ENCODE measurements around the gene ZNF783. TPM values are rescaled to one million over a fixed set of nuclear protein-coding genes. Genes with fewer than 3 reads are reported as not detected.

ZNF783 gene
- total RNA-seq, 2 donors from 2014 or later, result 10.7 to 20.7 TPM

DNA sequence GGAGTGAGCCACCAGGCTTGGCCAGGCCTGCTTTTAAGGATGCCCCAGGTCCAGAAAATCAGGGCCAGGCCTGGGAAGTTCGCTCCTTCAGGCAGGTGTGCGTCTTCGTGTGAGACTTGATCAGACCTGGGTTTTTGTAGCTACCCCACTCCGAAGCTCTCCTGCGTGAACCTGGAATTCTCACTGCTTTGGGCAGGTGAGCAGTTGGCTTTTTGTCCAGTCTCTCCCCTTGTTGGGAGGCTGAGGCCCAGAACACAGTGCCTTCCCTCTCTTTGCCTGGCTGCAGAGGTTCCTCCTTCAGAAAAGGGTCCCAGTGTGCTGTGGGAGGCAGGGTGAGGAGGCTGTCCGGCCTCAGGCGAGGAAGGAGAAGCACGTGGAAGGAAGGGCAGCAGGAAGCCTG is 27.3 kb downstream of the ZNF783 start:
- no peak overlapping the region for H3K27ac ChIP-seq
- no peaks in the 10 kb centered on the region for H3K4me1 ChIP-seq (replicated peaks)
- no peak for TF ChIP-seq POLR2A (IDR thresholded peaks at IDR 0.05)
- no peak for TF ChIP-seq POLR2AphosphoS5 (IDR thresholded peaks at IDR 0.05)
- TF ChIP-seq, protein P1, sequence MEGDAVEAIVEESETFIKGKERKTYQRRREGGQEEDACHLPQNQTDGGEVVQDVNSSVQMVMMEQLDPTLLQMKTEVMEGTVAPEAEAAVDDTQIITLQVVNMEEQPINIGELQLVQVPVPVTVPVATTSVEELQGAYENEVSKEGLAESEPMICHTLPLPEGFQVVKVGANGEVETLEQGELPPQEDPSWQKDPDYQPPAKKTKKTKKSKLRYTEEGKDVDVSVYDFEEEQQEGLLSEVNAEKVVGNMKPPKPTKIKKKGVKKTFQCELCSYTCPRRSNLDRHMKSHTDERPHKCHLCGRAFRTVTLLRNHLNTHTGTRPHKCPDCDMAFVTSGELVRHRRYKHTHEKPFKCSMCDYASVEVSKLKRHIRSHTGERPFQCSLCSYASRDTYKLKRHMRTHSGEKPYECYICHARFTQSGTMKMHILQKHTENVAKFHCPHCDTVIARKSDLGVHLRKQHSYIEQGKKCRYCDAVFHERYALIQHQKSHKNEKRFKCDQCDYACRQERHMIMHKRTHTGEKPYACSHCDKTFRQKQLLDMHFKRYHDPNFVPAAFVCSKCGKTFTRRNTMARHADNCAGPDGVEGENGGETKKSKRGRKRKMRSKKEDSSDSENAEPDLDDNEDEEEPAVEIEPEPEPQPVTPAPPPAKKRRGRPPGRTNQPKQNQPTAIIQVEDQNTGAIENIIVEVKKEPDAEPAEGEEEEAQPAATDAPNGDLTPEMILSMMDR (IDR thresholded peaks at IDR 0.05), result no peak
- no peaks in the 10 kb centered on the region for H3K9me3 ChIP-seq
- no peak for DNase-seq (ENCODE audit: low spot score)
- peaks cover 0 to 6% of the 10 kb centered on the region in 2 donors for H3K36me3 ChIP-seq
- intact Hi-C loops (cut with DNase I), result no loop called here
- H3K4me3 ChIP-seq, result no peak overlapping the region
- WGBS, result 93% methylated on average over 8 of the region's 8 CpGs
- no peaks in the 10 kb centered on the region for H3K27me3 ChIP-seq (replicated peaks; ENCODE audit: insufficient read depth)

DNA sequence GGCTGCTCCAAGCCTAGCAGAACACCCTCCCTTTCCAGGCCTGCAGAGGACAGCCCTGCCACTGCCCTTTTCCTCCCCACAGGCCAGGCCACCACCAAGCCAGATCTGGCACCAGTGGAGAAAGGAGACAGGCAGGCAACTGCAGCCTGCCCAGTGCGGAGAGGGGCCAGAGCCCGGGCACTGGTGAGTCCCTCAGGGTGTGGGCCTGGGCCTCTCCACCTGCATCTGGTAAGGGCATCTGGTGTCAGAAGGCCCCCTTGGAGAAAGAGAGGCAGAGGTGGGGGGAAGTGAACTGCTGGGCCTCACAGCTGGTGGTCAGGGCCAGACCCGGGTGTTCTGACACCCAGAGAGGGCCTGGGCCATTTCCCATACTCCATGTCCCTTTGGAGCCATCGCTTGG is 27.9 kb downstream of the ZNF783 start:
- Histone ChIP-seq H3K4me1 (replicated peaks) (no peaks in the 10 kb centered on the region), H3K27ac (no peak overlapping the region), H3K36me3 (peaks cover 0 to 11% of the 10 kb centered on the region in 2 donors), H3K27me3 (replicated peaks; ENCODE audit: insufficient read depth) (no peaks in the 10 kb centered on the region), H3K9me3 (no peaks in the 10 kb centered on the region), H3K4me3 (no peak overlapping the region)
- WGBS, result 95% methylated on average over 4 of the region's 4 CpGs
- no peak for DNase-seq (ENCODE audit: low spot score)
- intact Hi-C loops (cut with DNase I), result no loop called here
- TF ChIP-seq POLR2AphosphoS5 (IDR thresholded peaks at IDR 0.05) (no peak), POLR2A (IDR thresholded peaks at IDR 0.05) (no peak)
- TF ChIP-seq, protein P1 (IDR thresholded peaks at IDR 0.05), result no peak

DNA sequence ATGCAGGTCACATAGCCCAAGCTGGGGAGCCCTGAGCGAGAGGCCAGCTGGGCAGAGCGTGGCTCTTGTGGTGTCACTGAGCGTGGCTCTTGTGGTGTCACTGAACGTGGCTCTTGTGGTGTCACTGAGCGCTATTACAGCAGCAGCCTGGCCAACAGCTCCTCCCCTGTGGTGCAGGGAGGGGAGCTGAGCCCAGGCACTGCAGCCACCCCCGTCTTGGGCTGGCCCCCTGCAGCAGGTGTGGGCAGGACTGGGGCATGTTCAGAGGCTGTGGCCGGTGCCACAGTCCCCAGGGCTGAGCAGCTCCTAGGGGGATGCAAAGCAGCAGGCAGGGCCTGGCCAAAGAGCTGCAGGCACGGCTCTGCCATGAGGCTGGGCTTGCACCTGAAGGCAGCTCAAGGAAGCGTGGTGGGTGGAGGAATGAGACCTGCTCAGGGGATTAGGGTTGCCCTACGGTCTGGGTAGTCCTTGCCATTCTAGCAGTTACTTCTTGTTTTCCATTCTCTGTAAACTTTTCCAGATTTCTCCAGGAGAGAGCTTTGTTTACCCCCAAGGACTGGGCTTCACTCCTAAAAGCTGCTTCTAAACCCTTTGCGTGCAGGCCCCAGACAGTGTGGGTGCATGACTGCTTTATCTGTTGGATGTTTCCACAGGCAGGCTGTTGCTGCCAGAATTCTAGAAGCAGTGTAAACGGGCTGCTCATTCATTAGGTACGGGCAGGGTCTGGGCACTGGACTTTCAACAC is 29.2 kb downstream of the ZNF783 start:
- no peak for DNase-seq (ENCODE audit: low spot score)
- Histone ChIP-seq H3K4me1 (replicated peaks) (no peaks in the 10 kb centered on the region), H3K9me3 (no peaks in the 10 kb centered on the region), H3K27ac (no peak overlapping the region), H3K27me3 (replicated peaks; ENCODE audit: insufficient read depth) (no peaks in the 10 kb centered on the region), H3K36me3 (peaks cover 0 to 15% of the 10 kb centered on the region in 2 donors), H3K4me3 (no peak overlapping the region)
- intact Hi-C loops (cut with DNase I), result no loop called here
- WGBS, result 84% methylated on average over 13 of the region's 13 CpGs
- TF ChIP-seq, protein P1 (IDR thresholded peaks at IDR 0.05), result no peak
- TF ChIP-seq POLR2A (IDR thresholded peaks at IDR 0.05) (no peak), POLR2AphosphoS5 (IDR thresholded peaks at IDR 0.05) (no peak)

DNA sequence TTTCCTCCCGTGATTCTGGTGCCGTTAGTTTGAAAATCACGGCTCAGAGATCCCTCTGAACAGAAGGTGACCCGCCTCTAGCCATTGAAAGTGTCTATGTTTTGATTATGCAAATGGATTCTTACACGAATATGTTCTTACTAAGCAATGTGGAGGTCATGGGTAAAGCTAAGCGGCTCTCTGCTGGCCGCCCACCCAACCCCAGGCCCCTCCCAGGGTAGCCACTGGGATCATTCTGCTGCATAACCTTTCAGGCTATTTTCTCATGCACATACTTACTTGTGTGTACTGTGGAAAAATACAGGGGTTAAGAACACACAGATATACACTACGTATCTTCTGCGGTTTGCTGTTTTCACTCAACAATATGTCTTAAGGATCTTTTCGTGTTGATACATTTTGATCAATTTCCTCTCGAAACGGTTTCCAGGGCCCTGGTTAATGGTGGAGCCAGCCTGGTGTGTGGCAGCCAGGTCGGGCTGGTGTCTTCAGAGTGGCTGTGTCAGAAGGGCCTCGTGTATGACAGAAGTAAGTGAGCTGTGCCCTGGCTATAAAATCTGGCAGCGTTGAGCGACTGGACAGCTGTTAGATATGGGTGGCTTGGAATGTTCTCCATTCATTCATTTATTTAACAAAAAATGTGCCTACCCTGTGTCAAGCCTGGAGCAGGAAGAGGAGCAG is 29.9 kb downstream of the ZNF783 start:
- TF ChIP-seq POLR2A (IDR thresholded peaks at IDR 0.05), result no peak
- no peak for TF ChIP-seq POLR2AphosphoS5 (IDR thresholded peaks at IDR 0.05)
- TF ChIP-seq, protein P1 (IDR thresholded peaks at IDR 0.05), result no peak
- peaks cover 0 to 15% of the 10 kb centered on the region in 2 donors for H3K36me3 ChIP-seq
- H3K27me3 ChIP-seq (replicated peaks; ENCODE audit: insufficient read depth), result no peaks in the 10 kb centered on the region
- WGBS, result 90% methylated on average over 16 of the region's 16 CpGs
- no peak overlapping the region for H3K27ac ChIP-seq
- intact Hi-C loops (cut with DNase I), result no loop called here
- H3K4me3 ChIP-seq, result no peak overlapping the region
- no peaks in the 10 kb centered on the region for H3K9me3 ChIP-seq
- no peaks in the 10 kb centered on the region for H3K4me1 ChIP-seq (replicated peaks)
- DNase-seq (ENCODE audit: low spot score), result no peak

All from prostate gland (tissue), 2 donors.